Ishikawa (cell line): ENCODE measurements around the gene TUBB3.

Source experiments
- CEBPB ChIP-seq: IDR thresholded peaks from 2 replicates; pipeline ENCODE4 v1.6.1; 2012
- EP300 ChIP-seq: IDR thresholded peaks from 2 replicates; pipeline ENCODE4 v1.6.1; 2012; ENCODE audit warnings: borderline replicate concordance
- FOXM1 ChIP-seq: IDR thresholded peaks from 2 replicates; pipeline ENCODE4 v1.6.1; 2012; ENCODE audit warnings: low read depth, borderline replicate concordance
- MAX ChIP-seq: IDR thresholded peaks from 2 replicates; pipeline ENCODE4 v1.6.1; 2012
- USF1 ChIP-seq: IDR thresholded peaks from 2 replicates; pipeline ENCODE4 v1.6.1; 2012
- ZBTB7A ChIP-seq: IDR thresholded peaks from 2 replicates; pipeline ENCODE4 v1.6.1; 2012; ENCODE audit warnings: low read depth

- no peak for TF ChIP-seq FOXM1
- no peak for TF ChIP-seq USF1
- no peak for TF ChIP-seq MAX
- TF ChIP-seq CEBPB, result no peak
- TF ChIP-seq ZBTB7A, result no peak
- TF ChIP-seq EP300, result no peak
Observed at GRCh38 chr16:89965447-89966225, 42.5 kb downstream of the TUBB3 start.
